Muscle of arm (tissue), 12 donors: ENCODE measurements around the gene ARPP21. TPM values are rescaled to one million over a fixed set of nuclear protein-coding genes. Genes with fewer than 3 reads are reported as not detected.
A peak's percentile ranks its signal among the peaks of the same experiment; 100 is the strongest.

Source experiments
- DNase-seq: peaks from one replicate; pipeline ENCODE4 v3.0.0-alpha.2; 2013
- polyA plus RNA-seq, 12 donors: library from polyadenylated mRNA; unstranded; fragments of 120-200 nt; gene quantifications; one replicate each; pipeline ENCODE4 v1.2.1, GENCODE V29; 2013; ENCODE audit not compliant: insufficient read length in 12 of 12

Gene ARPP21
- polyA plus RNA-seq, 12 donors: 88.7 to 290 (median 198) TPM; not detected in 1

DNA sequence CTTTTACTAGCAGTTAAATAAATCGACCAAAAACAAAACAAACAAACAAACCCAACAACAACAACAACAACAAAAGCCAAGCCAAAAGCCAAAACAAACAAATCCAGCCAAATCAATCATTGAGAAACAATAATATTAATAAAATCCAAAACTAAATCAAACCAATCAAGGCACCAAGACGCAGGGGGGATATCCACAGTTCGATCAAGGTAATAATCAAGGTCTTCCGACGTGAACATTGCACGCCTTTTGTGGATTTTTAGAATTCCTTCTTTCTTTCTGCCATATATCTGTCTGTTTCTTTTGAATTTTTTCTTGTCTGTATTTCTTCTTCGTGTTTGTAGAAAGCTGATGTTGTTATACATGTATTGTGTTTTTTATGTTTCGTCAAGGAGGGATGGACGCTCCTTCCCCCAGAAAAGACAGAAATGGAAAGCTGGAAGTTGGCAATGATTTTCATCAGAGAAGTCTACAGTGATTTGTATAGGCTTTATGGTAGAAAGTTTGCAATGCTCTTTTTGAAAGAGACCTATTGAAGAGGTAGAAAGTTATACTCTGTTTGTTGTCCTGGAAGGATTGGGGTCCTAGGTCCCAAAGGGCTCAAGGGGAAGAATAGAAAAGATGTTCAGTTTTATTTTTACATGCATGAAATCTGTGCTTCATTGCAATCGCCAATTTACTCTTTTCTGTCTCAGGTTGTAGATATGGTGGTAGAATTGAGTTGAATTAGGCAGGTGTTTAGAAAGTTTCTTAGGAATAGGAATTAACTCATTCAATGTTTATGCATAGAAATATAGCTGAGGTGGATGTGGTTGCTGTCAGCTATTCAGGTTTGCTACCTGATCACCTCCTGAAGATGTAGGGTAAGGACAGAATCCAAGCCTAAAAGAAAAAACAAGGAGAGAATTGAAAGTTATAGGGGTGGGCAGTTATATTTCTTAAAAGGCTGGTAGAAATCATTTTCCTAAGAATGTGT is 1.2 kb downstream of the ARPP21 start:
- DNase-seq: no peak

DNA sequence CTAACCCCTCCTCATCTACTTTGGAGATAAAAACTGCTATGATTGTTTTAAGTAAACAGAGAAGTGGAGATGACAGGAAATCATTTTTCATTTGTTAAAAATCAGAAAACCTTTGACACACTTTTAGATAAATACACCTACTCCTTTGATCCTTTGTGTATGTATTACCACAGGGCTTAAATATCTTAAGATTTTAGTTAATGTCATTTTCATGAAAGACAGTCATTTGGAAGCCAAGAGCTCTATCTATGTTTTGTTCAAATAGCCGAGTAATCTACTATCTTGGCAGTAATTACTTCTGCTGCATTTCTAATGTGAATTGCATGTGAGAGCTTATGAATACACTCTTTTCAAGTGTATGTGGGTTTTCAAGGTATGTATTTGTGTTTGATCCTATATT is 2.0 kb downstream of the ARPP21 start:
- no peak for DNase-seq

DNA sequence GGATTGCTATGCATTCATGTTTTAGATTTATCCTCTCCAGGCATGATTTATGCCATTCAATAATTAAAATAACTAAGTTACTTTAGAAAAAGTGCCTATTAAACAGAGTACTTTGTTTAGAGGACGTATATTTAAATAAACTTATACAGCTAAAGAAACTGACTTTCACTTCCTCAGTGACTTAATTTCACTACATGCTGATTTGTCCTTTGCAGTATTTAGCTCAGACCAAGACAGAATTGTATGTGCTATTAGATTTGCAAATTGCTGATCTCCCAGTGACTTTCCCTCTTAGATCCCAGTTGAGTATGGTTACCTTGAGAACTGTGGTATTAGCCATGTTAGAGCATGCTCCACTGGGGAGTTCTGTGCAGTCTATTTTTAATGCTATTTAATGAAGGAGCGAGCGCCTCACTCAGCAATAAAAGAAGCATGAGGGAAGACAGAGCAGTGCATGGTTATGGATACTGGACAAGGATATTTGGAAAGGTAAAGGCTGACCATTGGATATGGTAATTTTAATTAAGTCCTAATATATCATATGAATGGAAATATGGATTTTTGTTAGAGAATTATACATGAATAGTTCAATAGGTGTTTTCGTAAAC is 2.7 kb downstream of the ARPP21 start:
- DNase-seq: no peak

DNA sequence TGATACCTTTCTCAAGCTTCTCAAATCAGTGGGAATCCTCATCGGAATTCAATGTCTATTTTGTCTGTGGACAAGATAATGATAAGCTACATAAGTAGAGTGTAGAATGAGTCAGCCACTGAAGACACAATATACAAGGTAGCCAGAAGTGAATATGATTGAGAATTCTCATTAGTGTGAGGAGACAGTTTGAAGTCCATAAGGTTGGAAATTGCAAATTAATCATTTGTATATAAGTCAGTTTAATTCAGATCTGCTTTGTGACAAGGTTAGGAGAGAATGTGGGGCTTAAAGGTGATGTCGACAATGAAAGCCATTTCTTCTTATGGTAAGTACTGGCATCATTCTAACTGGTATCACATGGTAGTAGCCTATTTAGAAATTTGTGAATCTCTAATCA is 4.2 kb downstream of the ARPP21 start:
- no peak for DNase-seq

DNA sequence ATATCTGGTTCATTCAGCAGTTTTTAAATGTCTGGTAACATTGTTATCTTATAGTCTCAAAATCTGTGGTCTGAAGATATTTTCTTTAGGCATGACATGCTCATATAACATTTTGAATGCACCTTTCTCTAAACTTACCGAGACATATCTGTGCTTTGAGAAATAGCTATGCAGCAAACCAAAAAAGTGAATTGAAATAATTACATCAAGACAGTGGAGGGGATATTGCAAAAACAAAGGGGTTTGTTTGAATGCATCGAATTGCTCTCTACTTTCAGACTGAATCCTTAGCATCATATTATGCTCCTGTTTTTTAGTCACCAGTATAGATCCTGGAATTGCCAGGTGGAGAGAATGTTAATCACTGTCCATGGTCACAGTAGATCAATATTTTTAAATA is 5.1 kb downstream of the ARPP21 start:
- DNase-seq: no peak

DNA sequence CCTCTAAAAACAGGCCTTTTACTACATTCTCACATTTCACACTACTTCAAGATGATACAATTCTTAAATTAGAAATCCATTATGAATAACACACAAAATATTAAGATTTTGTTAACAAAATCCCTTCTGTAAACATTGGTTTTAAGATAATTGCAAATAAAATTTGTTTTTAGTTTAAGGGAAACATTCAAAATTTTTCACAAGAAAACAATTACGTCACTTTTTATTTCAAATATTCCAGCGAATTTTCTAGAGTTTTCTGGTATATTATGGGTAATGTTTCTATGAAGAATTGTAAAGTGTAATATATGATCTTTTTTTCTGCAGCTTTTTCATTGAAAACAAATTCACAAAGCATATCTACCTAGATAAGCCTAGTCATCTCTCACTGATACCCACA is 5.9 kb downstream of the ARPP21 start:
- DNase-seq: no peak

DNA sequence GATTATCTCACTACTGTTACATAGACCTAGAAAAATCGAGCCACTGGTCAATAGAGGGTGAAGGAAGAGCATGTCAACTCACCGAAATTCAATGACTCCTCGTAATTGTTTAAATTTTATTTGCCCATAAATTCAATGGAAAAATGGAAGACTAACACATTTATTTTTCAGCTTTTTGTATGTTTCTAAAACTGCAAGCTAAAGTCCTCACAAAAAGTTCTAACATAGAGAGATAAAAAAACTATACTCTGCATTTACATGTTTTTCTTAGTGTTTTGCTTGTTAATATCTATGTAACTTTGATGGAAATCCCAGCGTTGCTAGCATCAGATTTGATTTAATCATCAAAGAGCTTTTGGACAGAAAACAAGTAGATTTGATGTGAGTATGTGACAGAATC is 6.8 kb downstream of the ARPP21 start:
- no peak for DNase-seq

DNA sequence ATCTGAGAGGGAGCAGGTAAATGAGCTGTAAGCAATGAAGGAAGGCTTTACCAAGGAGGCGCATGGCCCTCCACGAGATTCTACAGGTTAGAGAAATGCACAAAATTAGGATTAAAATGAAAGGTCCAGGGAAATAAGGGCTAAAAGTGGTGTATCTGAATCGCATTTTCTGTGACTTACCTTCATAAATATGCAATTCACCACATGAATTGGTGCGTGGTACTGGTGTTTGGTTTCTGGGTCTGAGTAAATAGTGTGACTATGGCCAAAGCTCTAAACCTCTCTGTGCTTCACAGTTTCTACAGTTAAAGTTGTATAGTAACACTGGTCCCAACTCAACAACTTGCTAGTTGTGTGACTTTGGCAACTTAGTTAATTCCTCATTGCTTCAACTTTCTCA is 8.1 kb downstream of the ARPP21 start:
- no peak for DNase-seq

DNA sequence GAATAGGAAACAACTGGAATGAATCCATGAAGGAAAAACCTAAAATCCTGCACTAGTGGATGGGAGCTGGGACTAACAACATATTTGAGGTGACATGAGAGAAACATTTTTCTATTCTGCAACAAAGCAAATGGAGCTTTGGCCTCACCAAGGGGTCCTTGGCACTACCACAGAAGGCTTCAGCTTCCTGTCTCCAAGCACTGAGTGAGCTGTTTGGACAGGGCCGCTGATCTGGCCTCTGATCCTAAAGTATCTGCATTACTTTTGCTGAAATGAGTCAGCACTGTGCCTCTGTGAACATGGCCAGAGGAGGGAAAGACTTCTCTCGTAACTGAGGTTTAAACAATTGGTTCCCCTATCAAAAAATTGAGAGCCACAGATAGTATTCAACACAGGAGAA is 9.0 kb downstream of the ARPP21 start:
- DNase-seq: no peak

DNA sequence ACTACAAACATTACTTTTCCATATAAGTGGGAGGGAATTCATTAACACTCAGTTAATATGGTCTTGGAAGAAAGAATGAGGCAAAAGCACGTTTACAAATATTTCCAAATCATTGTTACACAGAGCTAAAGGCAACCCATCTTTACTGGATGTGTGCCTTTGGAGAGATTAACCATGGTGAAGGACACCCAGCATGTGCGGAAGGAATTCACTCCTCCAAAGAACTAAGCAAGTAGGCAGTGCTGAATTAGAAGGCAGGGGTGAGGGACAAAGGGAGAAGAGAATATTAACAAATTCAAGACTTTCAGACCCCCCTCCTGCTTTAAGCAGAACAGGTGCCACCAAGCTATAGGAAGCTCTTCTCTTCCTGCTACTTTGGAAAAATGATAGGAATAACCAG is 10.1 kb downstream of the ARPP21 start:
- no peak for DNase-seq

DNA sequence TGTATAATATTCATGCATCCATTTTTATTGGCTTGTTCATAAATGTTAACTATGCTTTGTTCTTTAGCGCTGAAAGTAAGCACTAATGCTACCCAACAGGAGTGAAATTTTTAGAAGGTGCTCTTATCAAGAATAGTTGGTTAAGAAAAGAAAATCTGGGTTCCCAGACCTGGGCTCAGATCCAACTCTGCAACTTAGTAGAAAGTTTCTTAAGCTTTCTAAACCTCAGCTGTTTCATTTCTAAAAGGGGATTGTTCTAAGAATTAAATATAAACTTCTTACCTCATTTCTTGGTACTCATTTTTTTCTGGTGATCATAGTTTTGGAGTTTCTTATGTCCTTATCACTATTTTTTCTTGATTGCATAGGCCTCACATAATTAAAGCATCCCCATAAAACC is 12.1 kb downstream of the ARPP21 start:
- no peak for DNase-seq

DNA sequence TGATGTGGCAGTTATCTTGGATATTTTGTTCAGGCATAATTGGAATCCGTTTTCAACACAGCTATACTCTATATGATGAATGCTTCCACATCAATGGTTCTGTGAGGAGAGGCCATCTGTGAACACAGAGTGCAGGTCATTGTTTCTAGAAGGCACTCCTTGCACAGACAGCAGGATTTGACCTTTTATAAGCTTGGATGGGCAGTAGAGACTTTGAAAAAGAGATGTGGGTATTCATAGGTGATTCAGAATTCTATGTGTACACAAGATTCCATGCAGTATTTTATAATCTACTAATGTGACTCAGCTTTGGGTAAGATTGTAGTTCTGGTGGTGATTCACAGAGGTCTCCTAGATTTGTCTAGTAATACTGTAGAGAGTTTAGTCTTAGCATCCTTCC is 12.5 kb downstream of the ARPP21 start:
- no peak for DNase-seq

DNA sequence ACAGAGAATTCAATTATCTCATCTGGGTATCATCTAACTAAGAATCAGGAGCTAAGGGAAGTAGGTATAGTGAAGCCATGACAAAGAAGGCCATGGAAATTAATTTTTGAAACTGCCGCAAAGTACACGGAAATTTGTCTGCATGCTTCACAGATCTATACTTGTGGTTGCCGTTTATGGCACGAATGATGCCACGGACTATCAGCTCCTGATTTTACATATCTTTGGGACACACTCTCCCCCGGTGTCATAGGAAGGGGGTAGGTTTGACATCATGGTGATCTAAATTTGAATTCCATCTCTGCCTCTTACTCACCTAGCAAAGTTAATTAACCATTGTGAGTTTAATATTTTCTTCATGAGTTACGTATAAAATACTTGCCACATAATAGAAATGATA is 14.0 kb downstream of the ARPP21 start:
- no peak for DNase-seq

DNA sequence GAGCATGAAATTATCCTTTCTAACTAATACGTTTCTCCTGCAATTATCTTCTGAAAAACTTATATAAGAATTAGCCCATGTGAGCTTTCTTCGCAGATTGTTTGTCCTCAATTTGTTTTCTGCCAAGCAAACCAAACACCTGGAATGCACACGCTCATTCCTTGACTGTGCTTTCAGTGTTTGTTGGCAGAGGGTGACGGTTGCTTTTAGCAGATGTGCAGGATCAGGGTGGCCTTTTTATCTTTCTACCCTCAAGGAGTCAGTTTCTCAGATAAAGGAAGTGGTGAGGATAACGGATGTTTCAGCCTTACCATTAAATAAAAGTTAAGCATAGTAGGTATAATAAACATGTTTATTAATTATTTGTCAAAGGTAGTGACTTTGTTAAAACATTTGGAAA is 15.2 kb downstream of the ARPP21 start:
- no peak for DNase-seq

DNA sequence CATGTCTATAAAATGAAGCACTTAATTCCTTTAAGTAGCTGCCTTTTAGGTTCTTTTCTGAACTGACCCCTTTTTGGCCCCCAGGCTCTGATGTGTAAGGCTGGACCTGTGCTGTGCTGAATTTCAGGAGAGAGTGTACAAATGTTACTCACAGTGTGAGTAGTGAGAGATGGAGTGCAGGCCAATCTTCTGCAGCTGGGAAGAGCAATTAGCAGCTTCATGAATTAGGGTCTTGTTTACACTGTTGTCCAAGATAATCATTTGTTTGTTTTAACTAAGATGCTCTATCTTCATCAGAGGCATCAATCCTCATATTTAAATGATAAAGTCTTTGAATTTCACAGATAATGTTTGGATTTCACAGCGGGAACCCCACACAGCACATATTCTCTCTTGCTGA is 19.4 kb downstream of the ARPP21 start:
- DNase-seq: no peak

DNA sequence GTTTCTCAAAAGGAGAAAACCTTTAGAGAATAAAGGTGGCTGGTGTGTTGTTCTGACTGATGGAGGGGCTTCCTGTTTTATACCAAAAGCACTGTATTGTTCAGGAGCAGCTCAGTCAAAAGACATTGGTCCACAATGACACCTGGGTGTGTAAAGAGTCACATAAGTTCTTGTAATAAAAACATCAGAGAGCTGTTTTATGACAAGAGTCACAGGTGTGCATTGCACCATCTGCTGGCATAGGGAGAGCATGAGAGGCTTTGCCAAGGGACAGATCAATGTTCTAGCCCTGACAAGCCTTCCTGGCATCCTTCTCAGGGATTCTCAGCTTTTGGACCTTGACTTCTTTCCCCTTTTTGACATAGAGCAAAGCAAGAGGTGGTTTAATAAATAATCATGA is 20.4 kb downstream of the ARPP21 start:
- DNase-seq: no peak

DNA sequence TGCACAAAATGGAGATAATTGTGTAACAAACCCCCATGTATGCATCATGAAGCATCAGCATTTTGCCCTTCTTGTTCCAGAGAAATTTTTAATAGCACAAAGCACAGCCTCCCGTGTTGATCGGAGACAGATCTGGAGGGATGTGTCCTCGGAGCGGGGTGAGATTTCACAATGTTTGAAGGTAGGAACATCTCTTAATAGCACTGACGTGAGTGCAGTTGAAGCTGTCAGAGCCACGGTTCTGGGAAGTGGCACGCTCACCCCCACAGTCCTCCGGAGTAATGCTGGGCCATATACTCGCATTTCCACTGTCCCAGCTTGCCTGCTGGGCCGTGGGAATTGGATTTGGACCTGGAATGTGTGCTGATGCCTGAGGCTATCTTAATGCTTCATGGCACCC is 24.1 kb downstream of the ARPP21 start:
- DNase-seq: no peak

DNA sequence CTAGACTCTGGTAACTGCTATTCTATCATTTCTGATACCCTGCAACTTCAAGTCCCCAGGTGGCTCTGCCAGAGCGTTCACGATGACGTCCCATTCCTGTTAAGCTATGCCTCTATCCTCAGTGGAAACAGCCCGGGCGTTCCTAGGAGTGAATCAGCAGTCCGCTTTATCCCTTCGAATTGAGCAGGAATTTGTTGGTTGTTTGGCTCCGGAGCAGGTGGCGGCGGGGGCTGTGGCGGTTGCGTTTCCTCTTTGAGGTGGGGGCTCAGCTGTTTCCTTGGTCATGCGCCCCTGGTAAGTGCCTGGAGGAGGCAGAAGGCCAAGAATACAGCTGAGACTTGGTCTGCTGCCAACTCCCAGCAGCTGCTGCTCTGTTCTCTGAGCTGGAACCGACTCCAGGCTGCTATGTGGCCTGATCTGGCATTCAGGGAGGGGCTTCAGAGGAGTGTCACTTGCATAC is 25.2 kb downstream of the ARPP21 start:
- DNase-seq: peak; percentile 73

DNA sequence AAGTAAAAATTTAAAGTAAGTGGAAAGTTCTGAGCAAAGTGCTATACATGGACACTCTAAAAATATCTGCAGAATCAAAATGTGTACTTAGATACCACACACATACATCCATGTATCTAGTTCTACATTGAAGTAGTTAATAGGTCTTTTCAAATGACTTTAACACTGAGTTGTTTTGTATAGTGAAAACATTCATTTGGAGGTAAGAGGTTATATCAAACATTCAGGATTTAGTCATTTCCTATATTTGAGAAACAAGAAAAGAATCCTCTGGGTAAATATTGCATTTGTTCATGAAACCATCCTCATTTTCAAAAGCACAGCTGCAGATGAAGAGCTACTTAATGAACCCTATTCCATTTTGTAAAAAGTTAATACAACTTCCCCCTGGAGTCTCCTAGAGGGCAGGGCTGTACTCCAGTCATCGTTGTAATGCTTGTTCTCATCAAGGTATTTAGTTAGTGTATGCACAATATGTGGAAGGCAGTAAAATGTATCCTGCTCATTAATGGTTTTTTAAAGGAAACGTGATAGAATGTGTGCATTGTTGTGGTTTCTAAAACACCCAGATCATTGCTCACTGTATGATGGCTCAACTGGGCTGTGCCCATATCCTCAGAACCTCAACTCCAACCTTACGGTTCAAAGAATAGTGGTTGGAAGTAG is 26.2 kb downstream of the ARPP21 start:
- DNase-seq: no peak

DNA sequence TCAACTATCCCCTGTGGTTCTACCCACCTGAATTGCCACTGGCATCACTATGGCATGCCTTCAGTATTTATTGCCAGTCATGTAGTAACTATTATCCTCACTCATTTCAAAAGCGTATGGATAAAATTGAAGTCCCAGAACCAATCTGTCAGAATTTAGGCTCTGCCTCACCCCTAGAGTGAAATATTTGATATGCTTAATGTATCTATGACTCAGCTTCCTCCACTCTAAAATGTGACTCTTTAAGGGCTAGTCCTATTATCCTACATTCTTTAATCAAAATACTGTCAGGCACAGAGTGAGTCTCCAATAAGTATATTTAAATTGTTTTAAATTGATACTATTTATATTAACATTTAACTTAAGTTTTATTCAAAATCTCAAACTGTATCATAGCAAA is 27.6 kb downstream of the ARPP21 start:
- no peak for DNase-seq

DNA sequence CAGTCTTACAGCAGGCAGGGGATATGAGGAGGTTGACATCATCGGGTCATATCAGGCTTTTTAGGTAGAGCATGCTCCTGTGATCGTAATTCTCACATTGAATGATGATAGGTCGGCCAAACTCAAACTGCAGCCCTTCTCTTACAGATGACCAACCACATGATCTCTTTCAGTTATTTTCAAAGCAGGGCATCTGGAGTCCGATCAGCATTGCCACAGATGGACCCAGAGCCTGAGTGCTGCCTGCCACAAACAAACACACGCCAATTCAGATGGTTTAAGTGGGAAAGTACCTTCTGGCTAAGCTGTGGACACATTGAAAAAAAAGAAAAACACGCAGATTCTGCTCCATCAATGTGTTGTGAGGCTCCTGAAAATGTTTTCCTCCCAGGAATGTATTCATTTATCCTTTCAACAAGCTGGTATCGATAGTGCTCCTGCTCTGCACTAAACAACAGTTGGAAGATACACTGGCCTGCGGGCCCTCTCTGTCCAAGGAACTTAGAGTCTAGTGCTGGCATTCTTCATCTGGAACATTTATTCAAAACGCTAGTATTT is 31.2 kb downstream of the ARPP21 start:
- DNase-seq: no peak

DNA sequence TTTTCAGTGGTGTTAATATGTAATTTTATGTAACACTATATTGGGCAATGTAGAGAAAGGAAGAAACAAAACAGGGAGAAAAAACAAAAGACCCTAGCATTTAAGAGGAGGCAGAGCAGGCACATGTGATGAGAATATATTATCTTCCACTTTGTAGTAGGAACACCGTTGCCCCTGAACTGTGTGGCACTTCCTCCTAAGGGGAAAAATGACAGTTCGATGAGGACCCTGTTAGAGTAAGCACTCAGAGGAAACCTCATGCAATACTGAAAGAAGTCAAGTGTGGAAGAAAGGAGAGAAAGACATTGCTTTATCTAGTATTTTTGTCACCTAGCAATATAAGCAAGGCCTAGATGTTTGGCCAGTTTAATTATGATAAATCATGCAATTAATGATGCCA is 32.2 kb downstream of the ARPP21 start:
- no peak for DNase-seq

DNA sequence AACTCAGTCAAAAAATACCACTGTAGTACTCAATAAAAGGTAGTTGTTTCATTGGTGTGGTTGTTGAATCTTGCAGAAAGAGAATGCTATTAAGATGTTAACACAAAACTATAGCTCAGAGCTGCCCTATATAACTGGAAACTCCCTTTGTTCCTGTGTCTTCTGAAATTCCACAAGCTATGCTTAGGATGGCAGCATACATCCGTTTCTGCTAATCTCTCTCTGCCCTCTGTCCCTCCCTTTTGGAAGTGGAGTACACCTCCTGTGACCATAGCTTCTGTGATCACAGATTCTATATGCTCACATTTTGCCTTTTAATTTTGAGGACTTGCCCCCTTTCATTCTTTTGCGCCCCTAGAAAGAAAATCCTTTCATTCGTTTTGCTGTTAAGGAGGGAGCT is 33.7 kb downstream of the ARPP21 start:
- DNase-seq: no peak
